Caco-2 (cell line): ENCODE data around the gene KRT6A. TPM values are rescaled to one million over a fixed set of nuclear protein-coding genes. Genes with fewer than 3 reads are reported as not detected.

ENCODE experiments used
- BruUV-seq: library from RNA; stranded (reverse); fragments of 400-500 nt; replicated peaks from 2 replicates; lab custom pipeline; 2021; lab: Mats Ljungman, UMichigan
- CTCF ChIA-PET: fragments of 300-600 bp; sonication (Branson Sonifier 250); formaldehyde crosslinking; loops from one replicate; lab custom pipeline; 2022; ENCODE audit warnings: antibody characterized with exemption; lab: Charles Lee
- POLR2A ChIA-PET: fragments of 300-600 bp; sonication (Branson Sonifier 250); formaldehyde crosslinking; loops from one replicate; lab custom pipeline; 2022; ENCODE audit warnings: antibody characterized with exemption; lab: Charles Lee
- DNase-seq, 2 experiments: peaks; one replicate each; pipeline versions ENCODE4 v3.0.0 to v3.0.0-alpha.2; 2020 to 2022
- H3K27me3 ChIP-seq: replicated peaks from 2 replicates; pipeline ENCODE4 v1.6.0; 2011; ENCODE audit warnings: low read length; ENCODE audit not compliant: control insufficient read depth, insufficient read depth
- H3K36me3 ChIP-seq: 2 replicates; pipeline ENCODE4 v1.5.1; 2011; ENCODE audit warnings: low read length; ENCODE audit not compliant: control insufficient read depth, insufficient read depth
- H3K4me1 ChIP-seq: fragments of 250-450 bp; sonication (Bioruptor Pico); 2 replicates; pipeline ENCODE4 v1.5.1; 2020; ENCODE audit warnings: mild to moderate bottlenecking
- H3K4me3 ChIP-seq: 2 replicates; pipeline ENCODE4 v1.5.1; 2011; ENCODE audit warnings: low read depth, mild to moderate bottlenecking, control low read depth, low read length
- H3K9me3 ChIP-seq: fragments of 250-450 bp; sonication (Bioruptor Pico); 2 replicates; pipeline ENCODE4 v1.5.1; 2020; ENCODE audit warnings: mild to moderate bottlenecking, moderate library complexity
- H3K27ac Mint-ChIP-seq: one replicate; pipeline ENCODE4 v1.8.0; 2022; ENCODE audit warnings: mixed read lengths; ENCODE audit not compliant: unreplicated experiment
- H3K27me3 Mint-ChIP-seq: one replicate; pipeline ENCODE4 v1.8.0; 2022; ENCODE audit warnings: mixed read lengths; ENCODE audit not compliant: insufficient read depth, unreplicated experiment
- H3K36me3 Mint-ChIP-seq: one replicate; pipeline ENCODE4 v1.8.0; 2022; ENCODE audit warnings: mild to moderate bottlenecking, mixed read lengths; ENCODE audit not compliant: insufficient read depth, unreplicated experiment
- H3K4me1 Mint-ChIP-seq: one replicate; pipeline ENCODE4 v1.8.0; 2022; ENCODE audit warnings: low read depth, mixed read lengths; ENCODE audit not compliant: unreplicated experiment
- H3K4me3 Mint-ChIP-seq: one replicate; pipeline ENCODE4 v1.8.0; 2022; ENCODE audit warnings: mild to moderate bottlenecking, moderate library complexity, mixed read lengths; ENCODE audit not compliant: unreplicated experiment
- H3K9me3 Mint-ChIP-seq: one replicate; pipeline ENCODE4 v1.8.0; 2022; ENCODE audit warnings: mixed read lengths; ENCODE audit not compliant: unreplicated experiment
- CTCF ChIP-seq, 2 experiments: fragments of 200-600 bp in 1 of 2; IDR thresholded peaks; 1 replicate in 1 of 2; 2 replicates in 1 of 2; pipeline versions ENCODE4 v1.5.1 to v1.8.0; 2011 to 2022; ENCODE audit warnings: antibody characterized with exemption in 1 of 2, control low read depth in 1 of 2, inconsistent platforms in 1 of 2, low read depth in 1 of 2, low read length in 1 of 2, mild to moderate bottlenecking in 1 of 2, moderate library complexity in 1 of 2; ENCODE audit not compliant: insufficient read depth in 1 of 2, severe bottlenecking in 1 of 2, unreplicated experiment in 1 of 2
- intact Hi-C: fragments of 100-400 bp; cut with micrococcal nuclease; formaldehyde crosslinking; loops from one replicate; pipeline ENCODE4 v1.10.0; 2022; ENCODE audit not compliant: unreplicated experiment
- total RNA-seq: library from RNA; stranded (reverse); gene quantifications from 2 replicates; pipeline ENCODE4 v1.2.3, GENCODE V29; 2022

KRT6A gene
- total RNA-seq, 1 experiment from 2014 or later = 0.14 TPM

- H3K27me3 ChIP-seq = no peaks in the 10 kb centered on the region
- ChIA-PET POLR2A (no interaction called here), CTCF (no interaction called here)
- H3K9me3 ChIP-seq = no peaks in the 10 kb centered on the region
- Mint-ChIP-seq H3K27me3 (no peaks in the 10 kb centered on the region), H3K9me3 (no peaks in the 10 kb centered on the region), H3K27ac (no peak overlapping the region), H3K4me1 (no peaks in the 10 kb centered on the region), H3K4me3 (no peak overlapping the region), H3K36me3 (no peaks in the 10 kb centered on the region)
- no peak for DNase-seq
- no peaks in the 10 kb centered on the region for H3K4me1 ChIP-seq
- intact Hi-C loops = no loop called here
- no peak for TF ChIP-seq CTCF (IDR thresholded peaks at IDR 0.05; ENCODE audit: insufficient read depth in 1 of 2, low read depth in 1 of 2, low read length in 1 of 2, severe bottlenecking in 1 of 2, unreplicated experiment in 1 of 2)
- no TSS peak for BruUV-seq
- no peak overlapping the region for H3K4me3 ChIP-seq
- H3K36me3 ChIP-seq = no peaks in the 10 kb centered on the region
Measured at GRCh38 chr12:52529417-52529816, 36.4 kb upstream of the KRT6A start.

- no peaks in the 10 kb centered on the region for H3K9me3 Mint-ChIP-seq
- Histone ChIP-seq H3K4me3 (no peak overlapping the region), H3K4me1 (no peaks in the 10 kb centered on the region), H3K27me3 (no peaks in the 10 kb centered on the region), H3K9me3 (no peaks in the 10 kb centered on the region), H3K36me3 (no peaks in the 10 kb centered on the region)
- H3K27ac Mint-ChIP-seq = no peak overlapping the region
- ChIA-PET CTCF (no interaction called here), POLR2A (no interaction called here)
- no peak for TF ChIP-seq CTCF (IDR thresholded peaks at IDR 0.05; ENCODE audit: insufficient read depth in 1 of 2, low read depth in 1 of 2, low read length in 1 of 2, severe bottlenecking in 1 of 2, unreplicated experiment in 1 of 2)
- H3K4me1 Mint-ChIP-seq = no peaks in the 10 kb centered on the region
- H3K4me3 Mint-ChIP-seq = no peak overlapping the region
- intact Hi-C loops = no loop called here
- peak in 1 of 2 experiments; percentile 14 for DNase-seq
- no peaks in the 10 kb centered on the region for H3K36me3 Mint-ChIP-seq
- no TSS peak for BruUV-seq
- no peaks in the 10 kb centered on the region for H3K27me3 Mint-ChIP-seq
Measured at GRCh38 chr12:52528641-52529143, 35.6 kb upstream of the KRT6A start.

- intact Hi-C loops = no loop called here
- H3K27me3 Mint-ChIP-seq = no peaks in the 10 kb centered on the region
- no peak overlapping the region for H3K4me3 Mint-ChIP-seq
- Histone ChIP-seq H3K4me1 (0 out of 2 replicates have a peak, but pooled peaks cover 8% of the 10 kb centered on the region), H3K27me3 (no peaks in the 10 kb centered on the region), H3K36me3 (no peaks in the 10 kb centered on the region), H3K9me3 (no peaks in the 10 kb centered on the region), H3K4me3 (no peak overlapping the region)
- no peaks in the 10 kb centered on the region for H3K36me3 Mint-ChIP-seq
- no peak overlapping the region for H3K27ac Mint-ChIP-seq
- TF ChIP-seq CTCF (IDR thresholded peaks at IDR 0.05; ENCODE audit: insufficient read depth in 1 of 2, low read depth in 1 of 2, low read length in 1 of 2, severe bottlenecking in 1 of 2, unreplicated experiment in 1 of 2) = no peak
- ChIA-PET POLR2A (no interaction called here), CTCF (no interaction called here)
- no peaks in the 10 kb centered on the region for H3K9me3 Mint-ChIP-seq
- DNase-seq = no peak
- H3K4me1 Mint-ChIP-seq = no peaks in the 10 kb centered on the region
- no TSS peak for BruUV-seq
Measured at GRCh38 chr12:52527121-52527800, 34.2 kb upstream of the KRT6A start.
